Breast epithelium (tissue), 3 donors: ENCODE data around the gene C1QTNF5.

Experiments used
- POLR2A ChIP-seq: fragments of 450-650 bp; IDR thresholded peaks from one replicate; pipeline ENCODE4 v1.6.1; 2016; ENCODE audit warnings: antibody characterized with exemption, mild to moderate bottlenecking, moderate library complexity
- TF ChIP-seq, protein P1 (sequence below), 3 donors: fragments of 450-650 bp; IDR thresholded peaks; one replicate each; pipeline ENCODE4 v1.5.1; 2016 to 2017; ENCODE audit warnings: antibody characterized with exemption in 3 of 3, mild to moderate bottlenecking in 3 of 3, moderate library complexity in 3 of 3

DNA sequence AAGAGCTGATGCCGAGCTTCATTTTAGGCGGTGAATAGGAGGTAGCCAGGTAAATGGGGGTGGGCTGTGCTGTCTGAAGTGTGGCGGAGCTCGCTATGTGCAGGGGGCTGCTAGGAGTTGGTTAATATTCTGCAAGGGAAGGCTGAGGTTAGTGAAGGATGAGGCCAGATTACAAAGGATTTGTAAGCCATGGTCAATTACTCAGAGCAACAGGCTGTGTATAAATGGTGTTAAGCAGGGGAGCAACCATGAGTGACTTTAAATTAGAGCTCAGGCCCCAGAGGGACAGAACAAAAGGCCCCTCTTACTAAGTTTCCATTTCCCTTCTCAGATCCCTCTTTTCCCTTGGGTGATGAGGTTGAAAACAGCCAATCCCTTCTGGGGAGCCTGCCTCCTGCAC lies 16.5 kb downstream of the C1QTNF5 start:
- no peak for TF ChIP-seq POLR2A
- TF ChIP-seq, protein P1, sequence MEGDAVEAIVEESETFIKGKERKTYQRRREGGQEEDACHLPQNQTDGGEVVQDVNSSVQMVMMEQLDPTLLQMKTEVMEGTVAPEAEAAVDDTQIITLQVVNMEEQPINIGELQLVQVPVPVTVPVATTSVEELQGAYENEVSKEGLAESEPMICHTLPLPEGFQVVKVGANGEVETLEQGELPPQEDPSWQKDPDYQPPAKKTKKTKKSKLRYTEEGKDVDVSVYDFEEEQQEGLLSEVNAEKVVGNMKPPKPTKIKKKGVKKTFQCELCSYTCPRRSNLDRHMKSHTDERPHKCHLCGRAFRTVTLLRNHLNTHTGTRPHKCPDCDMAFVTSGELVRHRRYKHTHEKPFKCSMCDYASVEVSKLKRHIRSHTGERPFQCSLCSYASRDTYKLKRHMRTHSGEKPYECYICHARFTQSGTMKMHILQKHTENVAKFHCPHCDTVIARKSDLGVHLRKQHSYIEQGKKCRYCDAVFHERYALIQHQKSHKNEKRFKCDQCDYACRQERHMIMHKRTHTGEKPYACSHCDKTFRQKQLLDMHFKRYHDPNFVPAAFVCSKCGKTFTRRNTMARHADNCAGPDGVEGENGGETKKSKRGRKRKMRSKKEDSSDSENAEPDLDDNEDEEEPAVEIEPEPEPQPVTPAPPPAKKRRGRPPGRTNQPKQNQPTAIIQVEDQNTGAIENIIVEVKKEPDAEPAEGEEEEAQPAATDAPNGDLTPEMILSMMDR (IDR thresholded peaks at IDR 0.05), result no peak
